Neuron (in vitro differentiated cells): ENCODE measurements around the gene TNFAIP3.
"Not testable (repeated sequence)": the region's sequence is repeated elsewhere in the genome, so short reads cannot be mapped to it uniquely, and the experiment has no call there.

ENCODE experiments used
- H2AFZ ChIP-seq: one replicate; pipeline ENCODE4 v1.6.1; 2013; ENCODE audit warnings: low read depth, mild to moderate bottlenecking, inconsistent platforms, low read length, moderate library complexity
- H3K27me3 ChIP-seq: one replicate; pipeline ENCODE4 v1.6.1; 2013; ENCODE audit warnings: low read length; ENCODE audit not compliant: insufficient read depth
- H3K36me3 ChIP-seq: one replicate; pipeline ENCODE4 v1.6.1; 2013; ENCODE audit warnings: low read length; ENCODE audit not compliant: insufficient read depth
- H3K4me1 ChIP-seq: one replicate; pipeline ENCODE4 v1.6.1; 2013; ENCODE audit warnings: low read length; ENCODE audit not compliant: insufficient read depth
- H3K4me3 ChIP-seq: 2 replicates; pipeline ENCODE4 v1.5.1; 2013; ENCODE audit warnings: mild to moderate bottlenecking, low read length, moderate library complexity
- H3K9me3 ChIP-seq: one replicate; pipeline ENCODE4 v1.6.1; 2013; ENCODE audit warnings: low read length

TNFAIP3 gene

GRCh38 chr6:137894378-137894777 lies 27.3 kb downstream of the TNFAIP3 start:
- not testable (repeated sequence) for H2AFZ ChIP-seq, H3K36me3 ChIP-seq

GRCh38 chr6:137894779-137895385 lies 27.8 kb downstream of the TNFAIP3 start:
- no peak overlapping the region for H2AFZ ChIP-seq
- peaks cover under 1% of the 10 kb centered on the region for H3K27me3 ChIP-seq
- H3K36me3 ChIP-seq: no peaks in the 10 kb centered on the region
- no peak overlapping the region for H3K4me3 ChIP-seq
- H3K9me3 ChIP-seq: no peaks in the 10 kb centered on the region
- H3K4me1 ChIP-seq: no peaks in the 10 kb centered on the region

More at GRCh38 chr6:137894378-137894777, 27.3 kb downstream of the TNFAIP3 start:
- not testable (repeated sequence) for H3K27me3 ChIP-seq, H3K4me1 ChIP-seq, H3K9me3 ChIP-seq, H3K4me3 ChIP-seq

GRCh38 chr6:137896647-137897046 lies 29.6 kb downstream of the TNFAIP3 start:
- H3K9me3 ChIP-seq: no peaks in the 10 kb centered on the region
- no peak overlapping the region for H3K4me3 ChIP-seq
- no peaks in the 10 kb centered on the region for H3K4me1 ChIP-seq
- H3K27me3 ChIP-seq: peaks cover 2% of the 10 kb centered on the region
- no peak overlapping the region for H2AFZ ChIP-seq
- no peaks in the 10 kb centered on the region for H3K36me3 ChIP-seq

- no peaks in the 10 kb centered on the region for H3K4me1 ChIP-seq
- H3K9me3 ChIP-seq: no peaks in the 10 kb centered on the region
- H3K36me3 ChIP-seq: no peaks in the 10 kb centered on the region
- no peak overlapping the region for H3K4me3 ChIP-seq
- H2AFZ ChIP-seq: no peak overlapping the region
- H3K27me3 ChIP-seq: peaks cover 2% of the 10 kb centered on the region
These were observed 33.8 kb downstream of the TNFAIP3 start for GRCh38 chr6:137900815-137901214.

GRCh38 chr6:137901454-137901853 lies 34.4 kb downstream of the TNFAIP3 start:
- Histone ChIP-seq H3K27me3 (peaks cover 2% of the 10 kb centered on the region), H3K4me3 (no peak overlapping the region), H2AFZ (no peak overlapping the region), H3K4me1 (no peaks in the 10 kb centered on the region), H3K36me3 (no peaks in the 10 kb centered on the region), H3K9me3 (no peaks in the 10 kb centered on the region)

GRCh38 chr6:137902699-137903098 lies 35.6 kb downstream of the TNFAIP3 start:
- no peak overlapping the region for H3K4me3 ChIP-seq
- H3K36me3 ChIP-seq: no peaks in the 10 kb centered on the region
- no peaks in the 10 kb centered on the region for H3K9me3 ChIP-seq
- no peak overlapping the region for H2AFZ ChIP-seq
- H3K4me1 ChIP-seq: no peaks in the 10 kb centered on the region
- peaks cover 2% of the 10 kb centered on the region for H3K27me3 ChIP-seq

GRCh38 chr6:137903274-137903932 lies 36.3 kb downstream of the TNFAIP3 start:
- H3K9me3 ChIP-seq: no peaks in the 10 kb centered on the region
- H3K36me3 ChIP-seq: no peaks in the 10 kb centered on the region
- no peaks in the 10 kb centered on the region for H3K4me1 ChIP-seq
- H2AFZ ChIP-seq: no peak overlapping the region
- H3K27me3 ChIP-seq: peaks cover 2% of the 10 kb centered on the region
- no peak overlapping the region for H3K4me3 ChIP-seq

GRCh38 chr6:137903933-137904821 lies 37.1 kb downstream of the TNFAIP3 start:
- Histone ChIP-seq H3K36me3 (no peaks in the 10 kb centered on the region), H3K4me1 (no peaks in the 10 kb centered on the region), H3K4me3 (no peak overlapping the region), H2AFZ (no peak overlapping the region), H3K27me3 (peaks cover 2% of the 10 kb centered on the region), H3K9me3 (no peaks in the 10 kb centered on the region)

- Histone ChIP-seq H3K4me3 (no peak overlapping the region), H3K36me3 (no peaks in the 10 kb centered on the region), H3K27me3 (no peaks in the 10 kb centered on the region), H2AFZ (no peak overlapping the region), H3K9me3 (no peaks in the 10 kb centered on the region), H3K4me1 (no peaks in the 10 kb centered on the region)
These were observed 38.0 kb downstream of the TNFAIP3 start for GRCh38 chr6:137904822-137905617.

- no peaks in the 10 kb centered on the region for H3K4me1 ChIP-seq
- no peak overlapping the region for H3K4me3 ChIP-seq
- H3K27me3 ChIP-seq: no peaks in the 10 kb centered on the region
- H3K9me3 ChIP-seq: no peaks in the 10 kb centered on the region
- H2AFZ ChIP-seq: no peak overlapping the region
- H3K36me3 ChIP-seq: no peaks in the 10 kb centered on the region
These were observed 39.0 kb downstream of the TNFAIP3 start for GRCh38 chr6:137906020-137906472.

- H3K4me1 ChIP-seq: no peaks in the 10 kb centered on the region
- no peaks in the 10 kb centered on the region for H3K27me3 ChIP-seq
- H3K4me3 ChIP-seq: no peak overlapping the region
- no peak overlapping the region for H2AFZ ChIP-seq
- no peaks in the 10 kb centered on the region for H3K36me3 ChIP-seq
- H3K9me3 ChIP-seq: no peaks in the 10 kb centered on the region
These were observed 40.1 kb downstream of the TNFAIP3 start for GRCh38 chr6:137907170-137907569.

- no peaks in the 10 kb centered on the region for H3K9me3 ChIP-seq
- H3K36me3 ChIP-seq: no peaks in the 10 kb centered on the region
- H3K4me1 ChIP-seq: no peaks in the 10 kb centered on the region
- H3K27me3 ChIP-seq: no peaks in the 10 kb centered on the region
- no peak overlapping the region for H2AFZ ChIP-seq
- no peak overlapping the region for H3K4me3 ChIP-seq
These were observed 42.5 kb downstream of the TNFAIP3 start for GRCh38 chr6:137909533-137909932.
